OCI-LY7 (cell line): ENCODE data around the gene CCT7. TPM values are rescaled to one million over a fixed set of nuclear protein-coding genes. Genes with fewer than 3 reads are reported as not detected.

Source experiments
- BruUV-seq: library from RNA; stranded (reverse); fragments of 400-500 nt; replicated peaks from 2 replicates; lab custom pipeline; 2021; lab: Mats Ljungman, UMichigan
- CTCF ChIA-PET: fragments of 300-600 bp; sonication (Branson Sonifier 250); formaldehyde crosslinking; loops from one replicate; lab custom pipeline; 2022; ENCODE audit warnings: antibody characterized with exemption; ENCODE audit not compliant: unreplicated experiment; lab: Charles Lee
- POLR2A ChIA-PET: fragments of 300-600 bp; sonication (Branson Sonifier 250); formaldehyde crosslinking; loops from one replicate; lab custom pipeline; 2022; ENCODE audit warnings: antibody characterized with exemption; lab: Charles Lee
- DNase-seq: peaks from one replicate; pipeline ENCODE4 v3.0.0-alpha.2; 2015; ENCODE audit warnings: low spot score
- H2AFZ ChIP-seq: fragments of 200-600 bp; sonication (generic), shearing (Covaris generic); 2 replicates; pipeline ENCODE4 v1.6.1; 2014; ENCODE audit warnings: mild to moderate bottlenecking, antibody characterized with exemption, low read length, moderate library complexity
- H3K27ac ChIP-seq: fragments of 200-600 bp; sonication (generic); 2 replicates; pipeline ENCODE4 v1.5.1; 2014; ENCODE audit warnings: mixed run types, low read depth, mild to moderate bottlenecking, moderate library complexity, low read length, inconsistent platforms; ENCODE audit not compliant: poor library complexity, severe bottlenecking
- H3K36me3 ChIP-seq: fragments of 200-600 bp; sonication (generic); 2 replicates; pipeline ENCODE4 v1.6.1; 2014; ENCODE audit warnings: mild to moderate bottlenecking, antibody characterized with exemption, low read length, moderate library complexity, mixed read lengths; ENCODE audit not compliant: insufficient read depth
- H3K4me1 ChIP-seq: fragments of 200-600 bp; sonication (generic); 2 replicates; pipeline ENCODE4 v1.5.1; 2014; ENCODE audit warnings: mild to moderate bottlenecking, low read length; ENCODE audit not compliant: insufficient read depth, poor library complexity, severe bottlenecking
- H3K4me2 ChIP-seq: fragments of 200-600 bp; sonication (generic); 2 replicates; pipeline ENCODE4 v1.6.1; 2014; ENCODE audit warnings: mild to moderate bottlenecking, low read length
- H3K4me3 ChIP-seq: fragments of 200-600 bp; sonication (generic); 2 replicates; pipeline ENCODE4 v1.5.1; 2014; ENCODE audit warnings: mild to moderate bottlenecking, low read depth, low read length; ENCODE audit not compliant: poor library complexity, severe bottlenecking
- H3K79me2 ChIP-seq: fragments of 200-600 bp; sonication (generic); 2 replicates; pipeline ENCODE4 v1.6.1; 2016; ENCODE audit warnings: low read depth, mild to moderate bottlenecking, low read length, moderate library complexity, mixed read lengths; ENCODE audit not compliant: insufficient read depth
- H3K9me2 ChIP-seq: fragments of 200-600 bp; sonication (generic); 2 replicates; pipeline ENCODE4 v1.6.1; 2016; ENCODE audit warnings: mild to moderate bottlenecking, low read length, mixed read lengths; ENCODE audit not compliant: insufficient read depth
- H3K9me3 ChIP-seq: fragments of 200-600 bp; sonication (generic); 2 replicates; pipeline ENCODE4 v1.6.1; 2014; ENCODE audit warnings: mild to moderate bottlenecking, mixed run types, low read length, mixed read lengths
- H4K20me1 ChIP-seq: fragments of 200-600 bp; sonication (generic); 2 replicates; pipeline ENCODE4 v1.6.1; 2014; ENCODE audit warnings: mild to moderate bottlenecking, antibody characterized with exemption, low read length, moderate library complexity, mixed read lengths; ENCODE audit not compliant: insufficient read depth
- EZH2phosphoT487 ChIP-seq: fragments of 200-600 bp; sonication (generic); IDR thresholded peaks from 2 replicates; pipeline ENCODE4 v1.6.1; 2018; ENCODE audit warnings: low read depth, borderline replicate concordance, mild to moderate bottlenecking, mixed run types, antibody characterized with exemption, low read length, moderate library complexity, mixed read lengths
- intact Hi-C: fragments of 100-400 bp; cut with micrococcal nuclease; formaldehyde crosslinking; loops from one replicate; pipeline ENCODE4 v1.10.0; 2022; ENCODE audit not compliant: unreplicated experiment
- total RNA-seq, 2 experiments: library from RNA; depleted of rRNA in 1 of 2; stranded (reverse); fragments of >200 nt in 1 of 2; shearing (Covaris generic) in 1 of 2; gene quantifications; 2 replicates each; pipeline ENCODE4 v1.2.3, GENCODE V29; 2014 to 2022
- TF ChIP-seq, protein P1 (sequence below): fragments of 200-600 bp; sonication (generic); conservative IDR thresholded peaks from 2 replicates; pipeline ENCODE4 v1.5.1; 2014; ENCODE audit warnings: mild to moderate bottlenecking, antibody characterized with exemption, low read length, moderate library complexity, mixed read lengths

Gene CCT7
- total RNA-seq, 2 experiments from 2014 or later: 334 to 347 TPM

DNA sequence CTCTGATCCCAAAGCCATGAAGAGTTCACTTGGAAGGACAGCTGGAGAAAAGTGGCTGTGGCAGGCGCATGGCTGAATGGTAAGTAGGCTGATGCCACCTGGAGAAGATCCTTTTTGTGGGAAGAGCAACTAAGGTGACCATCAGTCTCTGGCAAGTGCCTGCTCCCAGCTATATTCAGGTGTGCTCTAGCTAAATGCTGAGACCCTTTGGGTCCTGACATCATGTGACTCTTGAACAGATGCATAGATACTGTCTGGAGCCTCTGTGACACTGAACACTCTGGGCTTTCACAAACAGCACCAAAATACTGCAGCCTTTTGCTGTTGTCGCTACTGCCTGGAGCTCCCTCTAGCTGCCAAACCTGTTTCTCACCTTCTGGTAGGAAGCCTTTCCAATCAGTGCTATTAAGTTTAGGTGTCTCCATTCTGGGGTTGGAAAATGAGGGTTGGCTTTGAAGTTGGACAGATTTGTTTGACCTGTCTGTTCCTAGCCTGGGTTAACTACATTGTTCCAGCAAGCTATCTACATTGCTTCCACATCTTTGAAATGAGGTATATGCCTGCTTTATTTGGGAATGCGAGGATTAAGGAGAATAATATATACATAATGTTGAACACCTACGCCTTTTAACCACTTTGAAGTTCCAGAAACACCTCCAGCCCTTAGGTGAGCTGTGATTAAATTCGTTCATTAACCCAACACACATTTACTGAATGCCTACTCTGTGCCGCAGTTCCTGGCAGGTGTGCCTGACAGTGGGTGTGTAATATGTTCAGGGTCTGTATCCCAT, 56.1 kb downstream of the CCT7 start:
- no peaks in the 10 kb centered on the region for H3K79me2 ChIP-seq
- no peak overlapping the region for H3K27ac ChIP-seq
- H3K4me3 ChIP-seq: no peak overlapping the region
- H3K9me2 ChIP-seq: no peaks in the 10 kb centered on the region
- peak; percentile 75 for DNase-seq
- intact Hi-C loops: no loop called here
- no TSS peak for BruUV-seq
- H3K36me3 ChIP-seq: no peaks in the 10 kb centered on the region
- peaks cover 13% of the 10 kb centered on the region for H3K4me1 ChIP-seq
- ChIA-PET POLR2A (interaction anchor here (0.6 to 1.2 kb wide), 8 partner anchors 8 to 187 kb away, joined by 3 read pairs; partner anchors contain the start of gene CCT7), CTCF (interaction anchor here (0.6 kb wide), 2 partner anchors 13 to 54 kb away, joined by 3 read pairs; no protein-coding TSS in a partner anchor)
- H4K20me1 ChIP-seq: no peaks in the 10 kb centered on the region
- TF ChIP-seq EZH2phosphoT487: no peak
- TF ChIP-seq, protein P1, sequence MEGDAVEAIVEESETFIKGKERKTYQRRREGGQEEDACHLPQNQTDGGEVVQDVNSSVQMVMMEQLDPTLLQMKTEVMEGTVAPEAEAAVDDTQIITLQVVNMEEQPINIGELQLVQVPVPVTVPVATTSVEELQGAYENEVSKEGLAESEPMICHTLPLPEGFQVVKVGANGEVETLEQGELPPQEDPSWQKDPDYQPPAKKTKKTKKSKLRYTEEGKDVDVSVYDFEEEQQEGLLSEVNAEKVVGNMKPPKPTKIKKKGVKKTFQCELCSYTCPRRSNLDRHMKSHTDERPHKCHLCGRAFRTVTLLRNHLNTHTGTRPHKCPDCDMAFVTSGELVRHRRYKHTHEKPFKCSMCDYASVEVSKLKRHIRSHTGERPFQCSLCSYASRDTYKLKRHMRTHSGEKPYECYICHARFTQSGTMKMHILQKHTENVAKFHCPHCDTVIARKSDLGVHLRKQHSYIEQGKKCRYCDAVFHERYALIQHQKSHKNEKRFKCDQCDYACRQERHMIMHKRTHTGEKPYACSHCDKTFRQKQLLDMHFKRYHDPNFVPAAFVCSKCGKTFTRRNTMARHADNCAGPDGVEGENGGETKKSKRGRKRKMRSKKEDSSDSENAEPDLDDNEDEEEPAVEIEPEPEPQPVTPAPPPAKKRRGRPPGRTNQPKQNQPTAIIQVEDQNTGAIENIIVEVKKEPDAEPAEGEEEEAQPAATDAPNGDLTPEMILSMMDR: peak; percentile 90
- H3K9me3 ChIP-seq: no peaks in the 10 kb centered on the region
- H3K4me2 ChIP-seq: no peak overlapping the region
- no peak overlapping the region for H2AFZ ChIP-seq

DNA sequence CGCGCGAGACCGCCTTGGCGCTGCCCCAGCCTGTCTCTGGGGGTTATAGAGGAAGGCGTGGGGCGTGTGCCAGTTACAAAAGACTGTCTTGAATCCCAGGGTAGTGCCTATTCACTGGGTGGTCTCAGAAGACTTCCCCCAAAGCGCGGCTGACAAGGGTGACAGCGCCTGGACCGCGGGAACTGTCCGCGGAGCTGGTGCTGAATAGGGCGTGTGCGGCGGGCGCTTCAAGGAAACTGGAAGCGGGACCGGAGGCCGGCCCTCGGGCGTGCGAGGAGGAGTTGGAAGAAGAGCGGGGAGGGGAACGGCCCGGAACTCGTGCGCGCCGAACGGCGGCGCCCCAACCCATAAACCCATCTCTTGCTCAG, 57.0 kb downstream of the CCT7 start:
- BruUV-seq: no TSS peak
- H3K9me2 ChIP-seq: no peaks in the 10 kb centered on the region
- ChIA-PET POLR2A (interaction anchor here (0.6 to 1.2 kb wide), 4 partner anchors 44 to 186 kb away, joined by 3 read pairs; partner anchors contain the start of gene CCT7), CTCF (interaction anchor here (0.6 kb wide), 1 partner anchor 55 kb away, joined by 3 read pairs; no protein-coding TSS in a partner anchor)
- no peaks in the 10 kb centered on the region for H3K36me3 ChIP-seq
- TF ChIP-seq, protein P1: no peak
- TF ChIP-seq EZH2phosphoT487: no peak
- no peak overlapping the region for H3K27ac ChIP-seq
- no peak overlapping the region for H3K4me2 ChIP-seq
- no peaks in the 10 kb centered on the region for H4K20me1 ChIP-seq
- intact Hi-C loops: no loop called here
- no peak overlapping the region for H2AFZ ChIP-seq
- H3K4me3 ChIP-seq: no peak overlapping the region
- no peaks in the 10 kb centered on the region for H3K9me3 ChIP-seq
- peaks cover 5% of the 10 kb centered on the region for H3K4me1 ChIP-seq
- no peaks in the 10 kb centered on the region for H3K79me2 ChIP-seq
- no peak for DNase-seq
